GM06990 (cell line): ENCODE measurements around the gene QRSL1.
"Not testable (repeated sequence)": the region's sequence is repeated elsewhere in the genome, so short reads cannot be mapped to it uniquely, and the experiment has no call there.

ENCODE experiments used
- DNase-seq: peaks from one replicate; pipeline ENCODE4 v3.0.0-alpha.2; 2011; ENCODE audit not compliant: insufficient read length; ENCODE audit errors: extremely low read depth
- H3K27me3 ChIP-seq: replicated peaks from 2 replicates; pipeline ENCODE4 v1.6.0; 2011; ENCODE audit warnings: low read length; ENCODE audit not compliant: control insufficient read depth, insufficient read depth
- H3K36me3 ChIP-seq: 2 replicates; pipeline ENCODE4 v1.5.1; 2011; ENCODE audit warnings: low read length; ENCODE audit not compliant: control insufficient read depth, insufficient read depth
- H3K4me3 ChIP-seq: replicated peaks from 2 replicates; pipeline ENCODE4 v1.5.1; 2011; ENCODE audit warnings: low read depth, mild to moderate bottlenecking, control low read depth, low read length
- TF ChIP-seq, protein P1 (sequence below): IDR thresholded peaks from 2 replicates; pipeline ENCODE4 v1.5.1; 2011; ENCODE audit warnings: low read length, control low read depth, mild to moderate bottlenecking, inconsistent platforms; ENCODE audit not compliant: insufficient read depth, poor library complexity, severe bottlenecking

The QRSL1 gene

GRCh38 chr6:106700581-106700980 lies 71.2 kb downstream of the QRSL1 start:
- H3K36me3 ChIP-seq, result no peaks in the 10 kb centered on the region
- TF ChIP-seq, protein P1, sequence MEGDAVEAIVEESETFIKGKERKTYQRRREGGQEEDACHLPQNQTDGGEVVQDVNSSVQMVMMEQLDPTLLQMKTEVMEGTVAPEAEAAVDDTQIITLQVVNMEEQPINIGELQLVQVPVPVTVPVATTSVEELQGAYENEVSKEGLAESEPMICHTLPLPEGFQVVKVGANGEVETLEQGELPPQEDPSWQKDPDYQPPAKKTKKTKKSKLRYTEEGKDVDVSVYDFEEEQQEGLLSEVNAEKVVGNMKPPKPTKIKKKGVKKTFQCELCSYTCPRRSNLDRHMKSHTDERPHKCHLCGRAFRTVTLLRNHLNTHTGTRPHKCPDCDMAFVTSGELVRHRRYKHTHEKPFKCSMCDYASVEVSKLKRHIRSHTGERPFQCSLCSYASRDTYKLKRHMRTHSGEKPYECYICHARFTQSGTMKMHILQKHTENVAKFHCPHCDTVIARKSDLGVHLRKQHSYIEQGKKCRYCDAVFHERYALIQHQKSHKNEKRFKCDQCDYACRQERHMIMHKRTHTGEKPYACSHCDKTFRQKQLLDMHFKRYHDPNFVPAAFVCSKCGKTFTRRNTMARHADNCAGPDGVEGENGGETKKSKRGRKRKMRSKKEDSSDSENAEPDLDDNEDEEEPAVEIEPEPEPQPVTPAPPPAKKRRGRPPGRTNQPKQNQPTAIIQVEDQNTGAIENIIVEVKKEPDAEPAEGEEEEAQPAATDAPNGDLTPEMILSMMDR, result no peak
- no peak overlapping the region for H3K4me3 ChIP-seq
- no peak for DNase-seq
- no peaks in the 10 kb centered on the region; the same call in 1 of the 2 replicates for H3K27me3 ChIP-seq

GRCh38 chr6:106701201-106701600 lies 71.8 kb downstream of the QRSL1 start:
- H3K36me3 ChIP-seq, DNase-seq, H3K4me3 ChIP-seq, H3K27me3 ChIP-seq: not testable (repeated sequence)

DNA sequence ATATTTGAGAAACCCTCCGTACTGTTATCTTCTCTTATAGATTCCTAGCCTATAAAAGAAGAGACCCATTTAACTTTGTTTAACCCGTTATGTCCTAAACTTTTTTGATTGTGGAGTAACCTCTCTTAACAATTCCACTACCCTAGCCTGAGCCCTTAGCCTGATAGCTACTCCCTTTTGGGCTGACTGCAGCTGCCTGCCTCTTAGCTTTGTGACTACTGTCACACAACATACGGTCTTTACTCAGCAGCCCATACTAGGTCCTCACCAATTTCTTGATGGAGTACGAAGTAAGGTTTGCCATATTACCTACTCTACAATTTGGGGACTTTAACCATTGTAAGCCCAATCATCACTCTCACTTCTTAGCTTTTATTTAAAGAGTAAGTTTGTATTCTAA lies 72.7 kb downstream of the QRSL1 start:
- H3K27me3 ChIP-seq, result no peaks in the 10 kb centered on the region; the same call in 1 of the 2 replicates
- 0 out of 2 replicates have a peak overlapping the region, but pooled peaks have one; percentile 9 for H3K4me3 ChIP-seq
- peak; percentile 31 for DNase-seq
- TF ChIP-seq, protein P1, result no peak
- no peaks in the 10 kb centered on the region for H3K36me3 ChIP-seq

DNA sequence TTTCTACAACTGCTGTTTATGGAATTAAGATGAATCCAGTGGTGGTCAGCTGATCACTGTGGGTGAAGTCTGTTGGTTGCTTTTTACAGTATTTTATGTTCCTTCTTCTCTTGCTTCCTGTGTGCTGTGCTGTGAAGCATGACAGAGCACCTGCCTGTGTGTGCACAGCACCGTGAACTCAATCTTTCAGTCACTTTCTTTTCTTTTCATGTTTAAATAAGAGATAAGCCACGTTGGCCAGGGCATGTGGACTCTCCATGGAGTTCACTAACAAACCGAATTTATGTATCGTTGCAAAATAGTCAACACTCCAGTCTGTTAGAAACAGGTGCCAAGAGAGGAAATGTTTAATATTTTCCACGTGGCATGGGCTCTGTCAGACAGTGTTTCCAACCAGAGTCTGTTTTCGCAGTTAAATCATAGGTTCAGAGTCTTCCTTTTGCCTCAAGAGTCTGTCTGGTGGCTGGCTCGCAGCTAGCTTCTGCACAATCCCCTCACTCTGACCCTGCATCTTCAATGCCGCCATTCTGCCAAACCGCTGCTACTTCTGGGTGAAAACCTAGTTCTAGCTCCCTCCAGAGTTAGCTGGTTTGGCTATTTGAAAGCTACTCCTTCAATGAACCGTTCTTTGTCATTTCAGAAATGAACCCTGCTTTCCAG lies 73.2 kb downstream of the QRSL1 start:
- TF ChIP-seq, protein P1, result no peak
- Histone ChIP-seq H3K4me3 (peak overlapping the region; percentile 9; the same call in 1 of the 2 replicates), H3K36me3 (no peaks in the 10 kb centered on the region), H3K27me3 (no peaks in the 10 kb centered on the region; the same call in 1 of the 2 replicates)
- DNase-seq, result peak; percentile 51

DNA sequence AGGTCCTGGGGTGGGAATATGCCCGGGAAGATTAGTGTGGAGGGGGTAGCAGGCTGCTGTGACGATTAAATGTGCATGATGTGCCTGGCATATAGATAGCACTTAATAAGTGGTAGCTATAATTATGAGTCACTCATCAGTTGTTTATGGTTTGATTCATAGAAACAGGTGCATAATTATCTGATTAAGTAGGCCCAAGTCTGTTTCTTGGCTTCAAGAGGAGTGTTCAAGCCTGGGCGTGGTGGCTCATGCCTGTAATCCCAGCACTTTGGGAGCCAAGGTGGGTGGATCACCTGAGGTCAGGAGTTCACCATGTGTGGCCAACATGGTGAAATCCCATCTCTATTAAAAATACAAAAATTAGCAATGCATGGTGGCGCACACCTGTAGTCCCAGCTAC lies 74.9 kb downstream of the QRSL1 start:
- H3K27me3 ChIP-seq, result no peaks in the 10 kb centered on the region; the same call in 1 of the 2 replicates
- H3K4me3 ChIP-seq, result no peak overlapping the region
- no peak for DNase-seq
- no peaks in the 10 kb centered on the region for H3K36me3 ChIP-seq
- TF ChIP-seq, protein P1, result no peak

DNA sequence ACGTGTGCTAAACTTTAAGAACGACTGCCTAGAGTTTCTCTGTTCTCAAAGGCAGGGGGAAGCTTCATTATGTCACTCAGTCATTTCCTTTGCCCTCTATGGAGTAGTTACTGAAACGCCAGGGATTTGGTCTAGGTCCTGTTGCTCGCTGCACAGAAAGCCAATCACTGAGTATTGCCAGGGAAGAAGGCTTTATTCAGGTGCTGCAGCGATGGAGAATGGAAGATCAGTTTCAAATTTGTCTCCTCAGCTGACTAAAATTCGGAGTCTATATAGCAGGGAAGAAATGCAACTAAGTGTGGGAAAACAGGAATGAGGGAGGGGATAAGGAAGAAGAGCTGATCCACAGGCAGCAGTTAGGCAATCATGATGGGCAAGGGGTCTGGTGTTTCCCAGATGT lies 75.8 kb downstream of the QRSL1 start:
- DNase-seq, result no peak
- Histone ChIP-seq H3K27me3 (no peaks in the 10 kb centered on the region; the same call in 1 of the 2 replicates), H3K36me3 (no peaks in the 10 kb centered on the region), H3K4me3 (no peak overlapping the region)
- TF ChIP-seq, protein P1, result no peak
